Adrenal gland (tissue), 12 donors: ENCODE results near the gene NRSN2. TPM values are rescaled to one million over a fixed set of nuclear protein-coding genes. Genes with fewer than 3 reads are reported as not detected.
A peak's percentile ranks its signal among the peaks of the same experiment; 100 is the strongest.
"Not testable (repeated sequence)": the region's sequence is repeated elsewhere in the genome, so short reads cannot be mapped to it uniquely, and the experiment has no call there.

ENCODE experiments used
- DNase-seq, 7 donors: peaks; one replicate each; pipeline ENCODE4 v3.0.0-alpha.2; 2019 to 2020
- H3K27ac ChIP-seq, 5 donors: fragments of 200-600 bp; sonication (generic) in 4 of 5; 1 replicate in 3 of 5; 2 replicates in 2 of 5; pipeline versions ENCODE4 v1.5.1 to v1.8.0; 2016 to 2020; ENCODE audit warnings: mild to moderate bottlenecking in 1 of 5
- H3K27me3 ChIP-seq: fragments of 200-600 bp; 2 replicates; pipeline ENCODE4 v1.8.0; 2021
- H3K36me3 ChIP-seq, 2 donors: fragments of 200-600 bp; replicated peaks in 1 of 2; 1 replicate in 1 of 2; 2 replicates in 1 of 2; pipeline versions ENCODE4 v1.5.1 to v1.8.0; 2018 to 2022
- H3K4me1 ChIP-seq, 2 donors: fragments of 200-600 bp; replicated peaks in 1 of 2; 1 replicate in 1 of 2; 2 replicates in 1 of 2; pipeline versions ENCODE4 v1.5.1 to v1.8.0; 2018 to 2021
- H3K4me3 ChIP-seq, 4 donors: fragments of 200-600 bp; sonication (generic) in 3 of 4; one replicate each; pipeline ENCODE4 v1.5.1; 2016 to 2018
- H3K9me3 ChIP-seq, 3 donors: fragments of 200-600 bp; sonication (generic) in 1 of 3; replicated peaks in 1 of 3; 1 replicate in 2 of 3; 2 replicates in 1 of 3; pipeline versions ENCODE4 v1.5.1 to v1.8.0; 2016 to 2021
- POLR2A ChIP-seq, 2 donors: fragments of 450-650 bp; IDR thresholded peaks; one replicate each; pipeline ENCODE4 v1.6.1; 2017; ENCODE audit warnings: antibody characterized with exemption in 2 of 2, mild to moderate bottlenecking in 2 of 2, moderate library complexity in 1 of 2
- WGBS, 4 donors: extraction: QIAGEN DNeasy Blood & Tissue Kit in 2 of 4; methylation state at CpG; one replicate each; pipeline versions ENCODE4 v1.1.5 to v1.1.7; 2013 to 2017; 5-methylcytosine and 5-hydroxymethylcytosine counted together
- intact Hi-C, 2 donors: fragments of 100-400 bp; cut with DNase I; formaldehyde crosslinking; loops; one replicate each; pipeline versions ENCODE4 v1.14.1 to v1.15.0; 2022 to 2023
- polyA plus RNA-seq, 3 donors: library from polyadenylated mRNA; stranded (reverse); fragments of 200-250 nt in 2 of 3; fragments of 350-450 nt in 1 of 3; fragmentation: Illumina TruSeq in 1 of 3; extraction: RNeasy Lipid Tissue Mini Kit (QIAGEN cat#74804) in 1 of 3; gene quantifications; one replicate each; pipeline ENCODE4 v1.2.3, GENCODE V29; 2013 to 2014
- total RNA-seq, 9 donors: library from RNA; depleted of rRNA in 4 of 9; stranded (reverse); fragments of >200 nt in 4 of 9; fragments of 120-200 nt in 1 of 9; fragmentation: NEBNext Ultra II Directional in 1 of 9; extraction: Animal tissue kit (Norgen Biotek cat#: 25700) in 1 of 9; gene quantifications; one replicate each; pipeline versions ENCODE4 v1.1.0 to v1.2.4, GENCODE V29; 2013 to 2023
- TF ChIP-seq, protein P1 (sequence below), 6 experiments: fragments of 450-650 bp in 4 of 6; fragments of 200-600 bp in 2 of 6; sonication (generic) in 1 of 6; IDR thresholded peaks; 1 replicate in 5 of 6; 2 replicates in 1 of 6; pipeline versions ENCODE4 v1.5.1 to v1.8.0; 2016 to 2021; ENCODE audit warnings: antibody characterized with exemption in 6 of 6, mild to moderate bottlenecking in 2 of 6, moderate library complexity in 1 of 6
- donor health status: healthy with polysubstance abuse.
- donor health status: Bipolar disorder and iron deficiency.
- donor health status: DM: yes; HTN: yes; CAD: no.
- donor health status: DM: no; HTN: no; CAD: no.
- donor health status: DM: no; HTN: no; CAD: no.
- donor health status: DM: yes; HTN: yes; CAD: no.

NRSN2 gene
- total and polyA plus RNA-seq, 12 donors, result 33.7 to 263 (median 82.1) TPM

DNA sequence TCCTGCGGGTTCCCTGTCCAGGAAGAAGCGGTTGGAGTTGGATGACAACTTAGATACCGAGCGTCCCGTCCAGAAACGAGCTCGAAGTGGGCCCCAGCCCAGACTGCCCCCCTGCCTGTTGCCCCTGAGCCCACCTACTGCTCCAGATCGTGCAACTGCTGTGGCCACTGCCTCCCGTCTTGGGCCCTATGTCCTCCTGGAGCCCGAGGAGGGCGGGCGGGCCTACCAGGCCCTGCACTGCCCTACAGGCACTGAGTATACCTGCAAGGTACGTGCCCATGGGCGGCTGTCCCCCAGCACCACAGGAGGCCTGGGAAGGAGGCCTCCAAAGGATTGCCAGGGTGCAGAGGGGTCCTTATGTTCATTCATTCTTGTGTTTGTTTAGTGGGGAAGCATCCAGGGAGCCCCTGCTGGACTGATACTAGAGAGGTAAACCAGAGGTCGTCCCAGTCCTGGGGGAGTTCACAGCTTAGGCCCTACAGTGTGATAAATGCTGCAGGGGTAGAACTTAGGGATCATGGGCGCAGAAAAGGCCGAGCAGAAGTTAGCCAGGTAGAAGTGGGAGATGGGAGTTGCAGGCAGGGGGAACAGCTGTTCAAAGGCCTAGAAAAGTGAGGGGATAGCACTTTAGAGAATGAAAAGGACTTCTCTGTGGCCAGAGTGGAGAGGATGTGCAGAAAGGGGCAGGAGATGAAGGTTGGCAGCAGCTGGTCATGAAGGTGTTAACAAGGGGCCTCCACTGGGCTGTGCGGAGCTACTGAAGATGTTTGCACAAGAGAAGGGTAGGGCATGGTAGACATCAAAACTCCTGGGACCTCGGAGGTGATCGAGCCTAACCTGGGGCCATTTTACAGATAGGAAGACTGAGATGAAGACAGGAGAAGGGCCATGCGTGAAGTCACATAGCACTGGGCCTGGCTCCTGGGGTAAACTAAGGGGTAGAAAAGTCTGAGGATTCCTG is 41.4 kb downstream of the NRSN2 start:
- no peaks in the 10 kb centered on the region for H3K27me3 ChIP-seq
- no peaks in the 10 kb centered on the region for H3K9me3 ChIP-seq
- H3K4me1 ChIP-seq, result no peaks in the 10 kb centered on the region
- no peak overlapping the region for H3K27ac ChIP-seq
- intact Hi-C loops, result no loop called here
- DNase-seq, result no peak
- no peak for TF ChIP-seq POLR2A (IDR thresholded peaks at IDR 0.05)
- TF ChIP-seq, protein P1, sequence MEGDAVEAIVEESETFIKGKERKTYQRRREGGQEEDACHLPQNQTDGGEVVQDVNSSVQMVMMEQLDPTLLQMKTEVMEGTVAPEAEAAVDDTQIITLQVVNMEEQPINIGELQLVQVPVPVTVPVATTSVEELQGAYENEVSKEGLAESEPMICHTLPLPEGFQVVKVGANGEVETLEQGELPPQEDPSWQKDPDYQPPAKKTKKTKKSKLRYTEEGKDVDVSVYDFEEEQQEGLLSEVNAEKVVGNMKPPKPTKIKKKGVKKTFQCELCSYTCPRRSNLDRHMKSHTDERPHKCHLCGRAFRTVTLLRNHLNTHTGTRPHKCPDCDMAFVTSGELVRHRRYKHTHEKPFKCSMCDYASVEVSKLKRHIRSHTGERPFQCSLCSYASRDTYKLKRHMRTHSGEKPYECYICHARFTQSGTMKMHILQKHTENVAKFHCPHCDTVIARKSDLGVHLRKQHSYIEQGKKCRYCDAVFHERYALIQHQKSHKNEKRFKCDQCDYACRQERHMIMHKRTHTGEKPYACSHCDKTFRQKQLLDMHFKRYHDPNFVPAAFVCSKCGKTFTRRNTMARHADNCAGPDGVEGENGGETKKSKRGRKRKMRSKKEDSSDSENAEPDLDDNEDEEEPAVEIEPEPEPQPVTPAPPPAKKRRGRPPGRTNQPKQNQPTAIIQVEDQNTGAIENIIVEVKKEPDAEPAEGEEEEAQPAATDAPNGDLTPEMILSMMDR (IDR thresholded peaks at IDR 0.05), result no peak
- 88 to 92% (median 90%) methylated on average over 16 to 21 of the region's 21 CpGs for WGBS, 4 donors
- H3K36me3 ChIP-seq, result peaks cover 0 to 22% of the 10 kb centered on the region in 2 donors
- no peak overlapping the region for H3K4me3 ChIP-seq

DNA sequence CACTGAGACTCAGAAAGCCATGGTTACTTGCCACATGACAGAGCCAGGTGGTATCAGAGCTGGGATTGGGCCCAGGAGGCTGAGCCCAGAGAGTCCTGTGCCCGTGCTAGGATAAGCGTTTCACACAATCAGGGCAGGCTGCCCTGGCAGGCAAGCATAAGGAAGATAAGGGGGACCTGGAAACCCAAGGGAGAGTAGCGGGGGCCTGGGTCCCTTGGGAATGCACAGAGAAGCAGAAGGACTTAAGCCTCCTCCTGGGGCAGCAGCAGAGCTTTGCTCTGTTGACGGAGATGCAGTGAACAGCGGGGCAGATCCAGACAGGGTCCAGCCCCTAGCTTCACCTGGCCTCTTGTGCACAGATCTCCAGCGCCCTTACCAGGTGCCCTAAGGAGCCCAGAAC is 42.3 kb downstream of the NRSN2 start:
- no peak overlapping the region for H3K27ac ChIP-seq
- H3K4me1 ChIP-seq, result no peaks in the 10 kb centered on the region
- H3K36me3 ChIP-seq, result peaks cover 0 to 24% of the 10 kb centered on the region in 2 donors
- no peak overlapping the region for H3K4me3 ChIP-seq
- WGBS, 4 donors, result 86 to 95% (median 90%) methylated on average over 5 to 6 of the region's 6 CpGs
- intact Hi-C loops, result no loop called here
- H3K27me3 ChIP-seq, result no peaks in the 10 kb centered on the region
- TF ChIP-seq POLR2A (IDR thresholded peaks at IDR 0.05), result no peak
- TF ChIP-seq, protein P1 (IDR thresholded peaks at IDR 0.05), result no peak
- no peaks in the 10 kb centered on the region for H3K9me3 ChIP-seq
- no peak for DNase-seq

DNA sequence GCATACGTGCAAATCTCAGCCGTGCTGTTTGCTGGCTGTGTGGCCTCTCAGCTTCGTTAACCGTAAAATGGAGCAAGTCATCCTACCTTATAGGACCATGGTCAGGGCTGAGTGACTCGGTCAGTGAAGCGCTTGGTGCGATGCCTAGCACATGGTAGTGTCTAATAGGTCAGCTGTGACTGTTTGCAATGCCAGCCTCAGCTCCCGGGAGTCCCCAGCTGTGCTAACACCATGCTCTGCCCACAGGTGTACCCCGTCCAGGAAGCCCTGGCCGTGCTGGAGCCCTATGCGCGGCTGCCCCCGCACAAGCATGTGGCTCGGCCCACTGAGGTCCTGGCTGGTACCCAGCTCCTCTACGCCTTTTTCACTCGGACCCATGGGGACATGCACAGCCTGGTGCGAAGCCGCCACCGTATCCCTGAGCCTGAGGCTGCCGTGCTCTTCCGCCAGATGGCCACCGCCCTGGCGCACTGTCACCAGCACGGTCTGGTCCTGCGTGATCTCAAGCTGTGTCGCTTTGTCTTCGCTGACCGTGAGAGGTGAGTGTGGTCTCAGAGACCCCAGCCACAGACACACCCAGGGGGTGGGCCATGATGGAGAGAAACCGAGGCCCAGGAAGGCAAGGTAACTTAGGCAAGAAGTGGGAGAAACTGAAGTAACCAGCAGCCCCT is 44.3 kb downstream of the NRSN2 start:
- WGBS, 4 donors, result 94 to 95% (median 94%) methylated on average over 15 to 29 of the region's 29 CpGs
- no peak for DNase-seq
- H3K36me3 ChIP-seq, result peaks cover 0 to 31% of the 10 kb centered on the region in 2 donors
- H3K27ac ChIP-seq, result no peak overlapping the region
- H3K4me3 ChIP-seq, result no peak overlapping the region
- peaks cover 0 to 1% of the 10 kb centered on the region in 2 donors for H3K4me1 ChIP-seq
- intact Hi-C loops, result no loop called here
- H3K9me3 ChIP-seq, result no peaks in the 10 kb centered on the region
- no peaks in the 10 kb centered on the region for H3K27me3 ChIP-seq
- TF ChIP-seq POLR2A (IDR thresholded peaks at IDR 0.05), result no peak
- TF ChIP-seq, protein P1 (IDR thresholded peaks at IDR 0.05), result no peak

DNA sequence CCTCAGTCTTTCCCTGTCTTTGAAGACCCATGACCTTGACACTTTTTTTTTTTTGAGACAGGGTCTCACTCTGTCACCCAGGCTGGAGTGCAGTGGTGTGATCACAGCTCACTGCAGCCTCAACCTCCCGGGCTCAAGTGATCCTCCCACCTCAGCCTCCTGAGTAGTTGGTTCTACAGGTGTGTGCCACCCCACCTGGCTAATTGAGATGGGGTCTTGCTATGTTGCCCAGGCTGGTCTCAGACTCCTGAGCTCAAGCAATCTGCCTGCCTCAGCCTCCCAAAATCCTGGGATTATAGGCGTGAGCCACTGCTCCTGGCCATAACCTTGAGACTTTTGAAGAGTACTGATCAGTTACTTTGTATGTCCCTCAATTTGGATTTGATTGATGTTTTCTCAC is 46.4 kb downstream of the NRSN2 start:
- H3K9me3 ChIP-seq, H3K4me3 ChIP-seq, H3K27ac ChIP-seq, intact Hi-C loops, H3K27me3 ChIP-seq: not testable (repeated sequence)
- DNase-seq, result peak in 1 of 7 donors; percentile 2
- H3K4me1 ChIP-seq, result peaks cover 0 to 13% of the 10 kb centered on the region in 2 donors
- 84 to 97% (median 92%) methylated on average over 2 of the region's 2 CpGs for WGBS, 4 donors
- H3K36me3 ChIP-seq, result peaks cover 0 to 38% of the 10 kb centered on the region in 2 donors
